Measurements from ENCODE around the gene COPE.

Gene COPE

DNA sequence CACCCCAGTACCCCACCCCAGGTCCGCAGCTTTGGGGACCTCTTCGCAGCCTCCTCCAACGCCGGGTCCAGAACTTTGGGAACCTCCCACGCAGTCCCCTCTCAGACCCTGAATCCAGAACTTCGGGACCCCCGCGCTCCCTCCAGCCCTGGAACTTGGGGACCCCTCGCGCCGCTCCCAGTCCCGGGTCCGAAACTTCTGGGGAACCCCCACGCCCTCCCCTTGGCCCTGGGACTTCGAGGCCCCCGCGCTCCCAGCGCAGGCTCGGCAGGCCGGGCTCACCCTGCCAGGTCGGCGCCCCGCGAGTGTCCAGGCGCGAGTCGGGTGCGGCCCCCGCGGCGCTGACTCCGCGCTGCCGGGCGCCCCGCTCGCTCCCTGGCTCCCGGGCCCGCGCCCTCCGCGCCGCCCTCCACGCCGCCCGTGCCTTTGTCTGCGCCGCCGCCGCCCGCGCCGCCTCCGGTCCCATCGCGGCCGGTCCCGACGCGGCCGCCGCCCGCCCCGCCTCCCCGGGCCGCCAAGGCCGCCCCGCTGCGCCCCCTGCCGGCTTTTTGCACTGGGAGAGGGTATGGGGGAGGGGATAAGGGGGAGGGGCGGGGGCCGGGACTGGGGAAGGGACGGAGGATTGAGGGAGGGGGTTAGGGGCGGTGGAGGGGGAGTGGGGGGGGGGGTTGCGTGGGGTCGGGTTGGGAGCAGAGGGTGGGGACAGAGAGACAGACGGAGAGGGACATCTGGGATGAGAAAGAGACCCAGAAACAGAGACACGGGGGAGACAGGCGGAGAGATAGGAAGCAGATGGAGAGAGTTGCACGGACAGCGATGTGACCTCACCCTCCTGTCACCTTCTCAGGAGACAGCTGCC is 21.8 kb upstream of the COPE start, which contains the start of gene HOMER3:
Gene HOMER3, minus strand, starts transcription at position 449 of the 859 bp plus-strand sequence. CDS start 2,235 bp downstream, outside the sequence.
- peak within 1 kb of the TSS; percentile 85 for H3K4me3 ChIP-seq (replicated peaks; ENCODE audit: low read depth, low read length)
- TF ChIP-seq, protein P1, sequence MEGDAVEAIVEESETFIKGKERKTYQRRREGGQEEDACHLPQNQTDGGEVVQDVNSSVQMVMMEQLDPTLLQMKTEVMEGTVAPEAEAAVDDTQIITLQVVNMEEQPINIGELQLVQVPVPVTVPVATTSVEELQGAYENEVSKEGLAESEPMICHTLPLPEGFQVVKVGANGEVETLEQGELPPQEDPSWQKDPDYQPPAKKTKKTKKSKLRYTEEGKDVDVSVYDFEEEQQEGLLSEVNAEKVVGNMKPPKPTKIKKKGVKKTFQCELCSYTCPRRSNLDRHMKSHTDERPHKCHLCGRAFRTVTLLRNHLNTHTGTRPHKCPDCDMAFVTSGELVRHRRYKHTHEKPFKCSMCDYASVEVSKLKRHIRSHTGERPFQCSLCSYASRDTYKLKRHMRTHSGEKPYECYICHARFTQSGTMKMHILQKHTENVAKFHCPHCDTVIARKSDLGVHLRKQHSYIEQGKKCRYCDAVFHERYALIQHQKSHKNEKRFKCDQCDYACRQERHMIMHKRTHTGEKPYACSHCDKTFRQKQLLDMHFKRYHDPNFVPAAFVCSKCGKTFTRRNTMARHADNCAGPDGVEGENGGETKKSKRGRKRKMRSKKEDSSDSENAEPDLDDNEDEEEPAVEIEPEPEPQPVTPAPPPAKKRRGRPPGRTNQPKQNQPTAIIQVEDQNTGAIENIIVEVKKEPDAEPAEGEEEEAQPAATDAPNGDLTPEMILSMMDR (IDR thresholded peaks at IDR 0.05; ENCODE audit: low read depth, low read length, missing control alignments): peak; percentile 7
- no peak for DNase-seq (ENCODE audit: extremely low read depth, low read depth)

GRCh38 chr19:18939922-18940768 is 21.0 kb upstream of the COPE start:
- TF ChIP-seq, protein P1 (IDR thresholded peaks at IDR 0.05; ENCODE audit: low read depth, low read length, missing control alignments): no peak
- H3K4me3 ChIP-seq (replicated peaks; ENCODE audit: low read depth, low read length): peak overlapping the region; percentile 85
- no peak for DNase-seq (ENCODE audit: extremely low read depth, low read depth)

DNA sequence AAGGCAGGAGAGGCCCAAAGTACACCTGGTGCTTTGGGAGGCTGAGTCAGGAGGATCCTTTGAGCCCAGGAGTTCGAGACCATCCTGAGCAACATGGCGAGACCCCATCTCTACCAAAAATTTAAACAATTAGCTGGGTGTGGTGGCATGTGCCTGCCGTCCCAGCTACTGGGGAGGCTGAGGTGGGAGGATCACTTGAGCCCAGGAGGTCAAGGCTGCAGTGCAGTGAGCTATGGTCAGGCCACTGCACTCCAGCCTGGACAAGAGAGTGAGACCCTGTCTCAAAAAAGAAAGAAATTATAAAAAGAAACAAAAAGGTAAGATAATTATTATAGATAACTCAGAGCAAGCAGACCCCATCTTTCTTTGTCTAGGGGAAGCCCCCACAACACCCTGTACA is 20.0 kb upstream of the COPE start:
- TF ChIP-seq, protein P1 (IDR thresholded peaks at IDR 0.05; ENCODE audit: low read depth, low read length, missing control alignments): no peak
- peak overlapping the region; percentile 85 for H3K4me3 ChIP-seq (replicated peaks; ENCODE audit: low read depth, low read length)

GRCh38 chr19:18933297-18933696 is 14.1 kb upstream of the COPE start:
- no peak for DNase-seq (ENCODE audit: extremely low read depth, low read depth)
- H3K4me3 ChIP-seq (replicated peaks; ENCODE audit: low read depth, low read length): no peak overlapping the region
- TF ChIP-seq, protein P1 (IDR thresholded peaks at IDR 0.05; ENCODE audit: low read depth, low read length, missing control alignments): no peak

More for the DNA sequence above, 20.0 kb upstream of the COPE start:
- DNase-seq (ENCODE audit: extremely low read depth, low read depth): no peak

DNA sequence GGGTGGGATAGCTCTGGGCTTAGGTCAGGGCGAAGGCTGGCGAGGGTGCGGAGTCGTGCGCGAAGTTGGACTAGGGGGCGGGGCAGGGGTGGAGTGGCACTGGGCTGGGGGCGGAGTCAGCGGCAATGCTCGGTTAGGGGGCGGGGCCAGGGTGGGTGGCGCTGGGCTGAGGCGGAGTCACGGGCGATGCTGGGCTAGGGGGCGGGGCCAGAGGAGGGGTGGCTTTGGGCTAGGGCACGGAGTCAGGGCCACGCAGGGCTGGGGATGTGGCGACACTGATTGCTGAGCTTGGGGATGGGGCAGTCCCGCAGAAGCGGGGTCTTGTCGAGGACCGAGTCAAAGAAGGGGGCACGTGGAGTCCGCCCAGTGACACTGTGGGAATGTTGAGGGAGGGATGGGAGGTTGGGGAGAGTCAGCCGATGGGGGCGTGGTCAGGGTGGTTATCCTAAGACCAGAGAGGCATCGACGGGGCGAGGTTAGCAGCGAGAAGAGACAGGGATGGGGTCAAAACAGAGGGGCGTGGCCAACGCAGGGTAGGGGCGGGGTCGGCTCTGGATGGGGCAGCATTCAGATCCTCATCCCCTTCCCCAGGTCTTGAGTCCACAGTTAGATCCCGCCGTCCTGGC is 13.1 kb upstream of the COPE start:
- no peak overlapping the region for H3K4me3 ChIP-seq (replicated peaks; ENCODE audit: low read depth, low read length)
- no peak for DNase-seq (ENCODE audit: extremely low read depth, low read depth)
- TF ChIP-seq, protein P1 (IDR thresholded peaks at IDR 0.05; ENCODE audit: low read depth, low read length, missing control alignments): no peak

GRCh38 chr19:18931316-18932162 is 12.4 kb upstream of the COPE start:
- TF ChIP-seq, protein P1 (IDR thresholded peaks at IDR 0.05; ENCODE audit: low read depth, low read length, missing control alignments): no peak
- H3K4me3 ChIP-seq (replicated peaks; ENCODE audit: low read depth, low read length): no peak overlapping the region
- DNase-seq (ENCODE audit: extremely low read depth, low read depth): no peak

All from HFF-Myc (cell line).